Endothelial cell of umbilical vein (primary cell): ENCODE measurements around the gene SNED1. TPM values are rescaled to one million over a fixed set of nuclear protein-coding genes. Genes with fewer than 3 reads are reported as not detected.

ENCODE experiments used
- BruUV-seq: library from RNA; stranded (reverse); fragments of 400-500 nt; replicated peaks from 2 replicates; lab custom pipeline; 2021; lab: Mats Ljungman, UMichigan
- CTCF ChIA-PET: fragments of 300-600, 350-600 bp; sonication (Branson Sonifier 250); formaldehyde crosslinking; loops from one replicate; lab custom pipeline; 2021; ENCODE audit warnings: antibody characterized with exemption, inconsistent platforms; lab: Charles Lee
- POLR2A ChIA-PET: fragments of 300-600, 350-600 bp; sonication (Branson Sonifier 250); formaldehyde crosslinking; loops from one replicate; lab custom pipeline; 2021; ENCODE audit warnings: antibody characterized with exemption, inconsistent platforms; lab: Charles Lee
- DNase-seq: peaks from one replicate; pipeline ENCODE4 v3.0.0-alpha.2; 2011; ENCODE audit warnings: low read depth, low spot score
- FAIRE-seq: peaks from 2 replicates; lab custom pipeline; 2011; peaks lifted over from hg19 to GRCh38; lab: Jason Lieb, UNC
- H2AFZ ChIP-seq: 2 replicates; pipeline ENCODE4 v1.6.0; 2012; ENCODE audit warnings: low read depth, low read length, control low read depth, inconsistent platforms
- H3K27ac ChIP-seq: 2 replicates; pipeline ENCODE4 v1.5.1; 2011; ENCODE audit warnings: low read depth, mild to moderate bottlenecking, control low read depth, low read length, moderate library complexity; ENCODE audit not compliant: insufficient read depth
- H3K27me3 ChIP-seq, 2 experiments: 2 replicates each; pipeline versions ENCODE4 v1.6.0 to v1.6.1; 2011; ENCODE audit warnings: low read length in 2 of 2, mixed read lengths in 1 of 2; ENCODE audit not compliant: control insufficient read depth in 2 of 2, insufficient read depth in 2 of 2
- H3K36me3 ChIP-seq, 2 experiments: 2 replicates in 1 of 2; 3 replicates in 1 of 2; pipeline ENCODE4 v1.5.1; 2011; ENCODE audit warnings: low read length in 2 of 2, mild to moderate bottlenecking in 1 of 2, moderate library complexity in 1 of 2; ENCODE audit not compliant: control insufficient read depth in 2 of 2, insufficient read depth in 2 of 2; ENCODE audit errors: extremely low read depth in 1 of 2
- H3K4me1 ChIP-seq: 3 replicates; pipeline ENCODE4 v1.5.1; 2011; ENCODE audit warnings: mild to moderate bottlenecking, low read length; ENCODE audit not compliant: control insufficient read depth, insufficient read depth; ENCODE audit errors: extremely low read depth
- H3K4me2 ChIP-seq: 2 replicates; pipeline ENCODE4 v1.6.1; 2011; ENCODE audit warnings: low read length, control low read depth, mixed read lengths; ENCODE audit not compliant: insufficient read depth
- H3K4me3 ChIP-seq, 3 experiments: fragments of 200-600 bp in 1 of 3; sonication (generic), shearing (Covaris generic) in 1 of 3; replicated peaks in 1 of 3; 2 replicates each; pipeline ENCODE4 v1.5.1; 2011 to 2016; ENCODE audit warnings: control low read depth in 3 of 3, low read length in 3 of 3, mild to moderate bottlenecking in 2 of 3, inconsistent platforms in 1 of 3, low read depth in 1 of 3, moderate library complexity in 1 of 3; ENCODE audit not compliant: insufficient read depth in 1 of 3
- H3K79me2 ChIP-seq: 2 replicates; pipeline ENCODE4 v1.6.0; 2012; ENCODE audit warnings: low read length, inconsistent platforms; ENCODE audit not compliant: control insufficient read depth, insufficient read depth
- H3K9ac ChIP-seq: replicated peaks from 2 replicates; pipeline ENCODE3; 2011; ENCODE audit warnings: low read length, control low read depth; ENCODE audit not compliant: insufficient read depth; ENCODE audit errors: extremely low read depth
- H3K9me1 ChIP-seq: replicated peaks from 3 replicates; pipeline ENCODE4 v1.6.0; 2011; ENCODE audit warnings: mild to moderate bottlenecking, low read length; ENCODE audit not compliant: control insufficient read depth, insufficient read depth; ENCODE audit errors: extremely low read depth
- H3K9me3 ChIP-seq: replicated peaks from 2 replicates; pipeline ENCODE4 v1.5.1; 2012; ENCODE audit warnings: low read length, inconsistent platforms; ENCODE audit not compliant: control insufficient read depth, insufficient read depth
- H4K20me1 ChIP-seq: replicated peaks from 2 replicates; pipeline ENCODE3; 2011; ENCODE audit warnings: mild to moderate bottlenecking, low read length; ENCODE audit not compliant: control insufficient read depth, insufficient read depth; ENCODE audit errors: extremely low read depth
- EZH2 ChIP-seq: IDR thresholded peaks from 2 replicates; pipeline ENCODE4 v1.6.1; 2012; ENCODE audit warnings: borderline replicate concordance, low read depth, mild to moderate bottlenecking, moderate library complexity, low read length, inconsistent platforms; ENCODE audit not compliant: severe bottlenecking
- FOS ChIP-seq: IDR thresholded peaks from 2 replicates; pipeline ENCODE4 v1.6.1; 2011; ENCODE audit warnings: mild to moderate bottlenecking, low read length, moderate library complexity, borderline replicate concordance; ENCODE audit not compliant: insufficient read depth
- GATA2 ChIP-seq: IDR thresholded peaks from 2 replicates; pipeline ENCODE4 v1.7.0; 2011; ENCODE audit warnings: low read depth, mild to moderate bottlenecking, moderate library complexity, mixed read lengths, low read length; ENCODE audit not compliant: insufficient read length, insufficient read depth
- JUN ChIP-seq: IDR thresholded peaks from 2 replicates; pipeline ENCODE4 v1.6.1; 2011; ENCODE audit warnings: borderline replicate concordance, low read depth; ENCODE audit not compliant: insufficient read length, insufficient read depth
- MAX ChIP-seq: IDR thresholded peaks from 2 replicates; pipeline ENCODE4 v1.6.1; 2011; ENCODE audit not compliant: insufficient read depth, insufficient read length
- MYC ChIP-seq: IDR thresholded peaks from one replicate; pipeline ENCODE4 v1.6.1; 2011; ENCODE audit warnings: mild to moderate bottlenecking, low read depth, low read length
- POLR2A ChIP-seq: IDR thresholded peaks from 2 replicates; pipeline ENCODE4 v1.6.1; 2012; ENCODE audit warnings: low read depth, mild to moderate bottlenecking, control low read depth, low read length
- POLR2AphosphoS5 ChIP-seq: IDR thresholded peaks from 2 replicates; pipeline ENCODE4 v1.6.1; 2012; ENCODE audit warnings: low read depth, mild to moderate bottlenecking, control low read depth, low read length, moderate library complexity; ENCODE audit not compliant: insufficient read depth
- dilution Hi-C: fragments of 300-500 bp; cut with MboI; formaldehyde crosslinking; loops from one replicate; pipeline ENCODE4 v1.15.0; 2019; ENCODE audit warnings: low sequenced_read_pairs; ENCODE audit not compliant: extremely low pct_ligation_motif_present
- intact Hi-C: fragments of 100-400 bp; cut with micrococcal nuclease; formaldehyde crosslinking; loops from one replicate; pipeline ENCODE4 v1.10.0; 2022
- polyA plus RNA-seq, 4 experiments: library from polyadenylated mRNA; depleted of rRNA in 3 of 4; stranded (reverse) in 3 of 4; unstranded in 1 of 4; fragments of >200 nt; gene quantifications; 2 replicates each; pipeline versions ENCODE4 v1.2.1 to v1.2.3, GENCODE V29; 2011 to 2012; ENCODE audit warnings: missing spikeins in 1 of 4
- total RNA-seq: library from RNA; stranded (reverse); gene quantifications from 2 replicates; pipeline ENCODE4 v1.2.3, GENCODE V29; 2021
- TF ChIP-seq, protein P1 (sequence below), 2 donors: IDR thresholded peaks; 1 replicate in 1 of 2; 2 replicates in 1 of 2; pipeline ENCODE4 v1.5.1; 2011; ENCODE audit warnings: low read length in 2 of 2, mild to moderate bottlenecking in 2 of 2, moderate library complexity in 2 of 2, control low read depth in 1 of 2, inconsistent platforms in 1 of 2, low read depth in 1 of 2; ENCODE audit not compliant: insufficient read depth in 1 of 2; ENCODE audit errors: extremely low read depth in 1 of 2

Gene SNED1
- total and polyA plus RNA-seq, 2 donors (not counting 3 experiments of a cell fraction or from before 2014, with no cell fraction given), result 14.1 to 17.2 TPM

DNA sequence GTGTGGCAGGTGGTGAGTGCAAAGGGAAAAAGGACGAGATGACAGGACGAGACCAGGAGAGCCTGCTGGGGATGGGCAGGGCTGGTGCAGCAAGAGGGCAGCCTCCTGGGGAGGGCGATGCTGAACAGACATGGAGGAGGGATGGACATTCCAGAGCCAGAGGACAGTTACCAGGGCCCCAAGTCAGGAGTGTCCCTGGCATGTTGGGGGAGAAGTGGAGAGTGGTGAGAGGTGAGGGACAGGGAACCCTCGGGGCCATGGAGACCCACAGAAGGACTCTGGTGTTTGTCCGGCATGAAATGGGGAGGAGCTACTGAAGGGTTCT is 84.6 kb downstream of the SNED1 start:
- Histone ChIP-seq H3K79me2 (no peaks in the 10 kb centered on the region), H3K4me1 (no peaks in the 10 kb centered on the region), H3K9me1 (no peaks in the 10 kb centered on the region), H3K27me3 (no peaks in the 10 kb centered on the region), H3K36me3 (peaks cover 4% of the 10 kb centered on the region in 2 experiments), H3K4me3 (no peak overlapping the region), H3K4me2 (no peak overlapping the region), H4K20me1 (no peaks in the 10 kb centered on the region), H2AFZ (no peak overlapping the region), H3K27ac (no peak overlapping the region), H3K9ac (no peak overlapping the region), H3K9me3 (no peaks in the 10 kb centered on the region)
- BruUV-seq, result no TSS peak
- intact Hi-C loops (no loop called here), dilution Hi-C loops (no loop called here)
- ChIA-PET CTCF (no interaction called here), POLR2A (no interaction called here)
- TF ChIP-seq POLR2AphosphoS5 (no peak), MAX (no peak), POLR2A (no peak), EZH2 (no peak), GATA2 (no peak), JUN (no peak), MYC (no peak), FOS (no peak)
- TF ChIP-seq, protein P1, sequence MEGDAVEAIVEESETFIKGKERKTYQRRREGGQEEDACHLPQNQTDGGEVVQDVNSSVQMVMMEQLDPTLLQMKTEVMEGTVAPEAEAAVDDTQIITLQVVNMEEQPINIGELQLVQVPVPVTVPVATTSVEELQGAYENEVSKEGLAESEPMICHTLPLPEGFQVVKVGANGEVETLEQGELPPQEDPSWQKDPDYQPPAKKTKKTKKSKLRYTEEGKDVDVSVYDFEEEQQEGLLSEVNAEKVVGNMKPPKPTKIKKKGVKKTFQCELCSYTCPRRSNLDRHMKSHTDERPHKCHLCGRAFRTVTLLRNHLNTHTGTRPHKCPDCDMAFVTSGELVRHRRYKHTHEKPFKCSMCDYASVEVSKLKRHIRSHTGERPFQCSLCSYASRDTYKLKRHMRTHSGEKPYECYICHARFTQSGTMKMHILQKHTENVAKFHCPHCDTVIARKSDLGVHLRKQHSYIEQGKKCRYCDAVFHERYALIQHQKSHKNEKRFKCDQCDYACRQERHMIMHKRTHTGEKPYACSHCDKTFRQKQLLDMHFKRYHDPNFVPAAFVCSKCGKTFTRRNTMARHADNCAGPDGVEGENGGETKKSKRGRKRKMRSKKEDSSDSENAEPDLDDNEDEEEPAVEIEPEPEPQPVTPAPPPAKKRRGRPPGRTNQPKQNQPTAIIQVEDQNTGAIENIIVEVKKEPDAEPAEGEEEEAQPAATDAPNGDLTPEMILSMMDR (IDR thresholded peaks at IDR 0.05; ENCODE audit: extremely low read depth in 1 of 2, insufficient read depth in 1 of 2, low read depth in 1 of 2, low read length in 2 of 2), result no peak
- FAIRE-seq, result no peak
- no peak for DNase-seq
